Left ventricle myocardium inferior (tissue), 1 donor: ENCODE data around the gene EXOC1. TPM values are rescaled to one million over a fixed set of nuclear protein-coding genes. Genes with fewer than 3 reads are reported as not detected.

ENCODE experiments used
- DNase-seq: peaks from one replicate; pipeline ENCODE4 v3.0.0-alpha.2; 2020
- H3K27ac ChIP-seq: fragments of 200-600 bp; replicated peaks from 2 replicates; pipeline ENCODE4 v1.8.0; 2021
- H3K27me3 ChIP-seq: fragments of 200-600 bp; 2 replicates; pipeline ENCODE4 v1.8.0; 2021; ENCODE audit warnings: low read depth
- H3K36me3 ChIP-seq: fragments of 200-600 bp; 2 replicates; pipeline ENCODE4 v1.8.0; 2021
- H3K4me1 ChIP-seq: fragments of 200-600 bp; 2 replicates; pipeline ENCODE4 v1.8.0; 2021
- H3K4me3 ChIP-seq: fragments of 200-600 bp; 2 replicates; pipeline ENCODE4 v1.8.0; 2021; ENCODE audit warnings: mild to moderate bottlenecking, moderate library complexity
- H3K9me3 ChIP-seq: fragments of 200-600 bp; replicated peaks from 2 replicates; pipeline ENCODE4 v1.8.0; 2021
- CTCF ChIP-seq: fragments of 200-600 bp; IDR thresholded peaks from 2 replicates; pipeline ENCODE4 v1.8.0; 2021; ENCODE audit warnings: antibody characterized with exemption, mild to moderate bottlenecking, borderline replicate concordance
- intact Hi-C: fragments of 100-400 bp; cut with micrococcal nuclease; formaldehyde crosslinking; loops from one replicate; pipeline ENCODE4 v1.11.0; 2022
- total RNA-seq: library from RNA; stranded (reverse); fragmentation: NEBNext Ultra II Directional; extraction: Animal tissue kit (Norgen Biotek cat#: 25700); gene quantifications from one replicate; pipeline ENCODE4 v1.2.1, GENCODE V29; 2021
- donor health status: DM: no; HTN: yes; CAD: no; lungs with severe emphysema.

EXOC1 gene
- total RNA-seq, 1 donor from 2014 or later = 20.3 TPM

GRCh38 chr4:55866290-55866907 lies 13.0 kb downstream of the EXOC1 start:
- no peak overlapping the region for H3K4me3 ChIP-seq

GRCh38 chr4:55866973-55867574 lies 13.6 kb downstream of the EXOC1 start:
- TF ChIP-seq CTCF = peak; percentile 91
- Histone ChIP-seq H3K4me1 (peaks cover 21% of the 10 kb centered on the region), H3K27ac (peak overlapping the region; percentile 75), H3K4me3 (no peak overlapping the region), H3K36me3 (peaks cover 65% of the 10 kb centered on the region), H3K9me3 (no peaks in the 10 kb centered on the region), H3K27me3 (no peaks in the 10 kb centered on the region)
- DNase-seq = no peak
- intact Hi-C loops = no loop called here

More at GRCh38 chr4:55866290-55866907, 13.0 kb downstream of the EXOC1 start:
- intact Hi-C loops = no loop called here
- Histone ChIP-seq H3K9me3 (no peaks in the 10 kb centered on the region), H3K36me3 (peaks cover 62% of the 10 kb centered on the region), H3K27ac (peak overlapping the region; percentile 75), H3K4me1 (peaks cover 21% of the 10 kb centered on the region), H3K27me3 (no peaks in the 10 kb centered on the region)
- no peak for TF ChIP-seq CTCF
- DNase-seq = no peak

- H3K9me3 ChIP-seq = no peaks in the 10 kb centered on the region
- H3K27me3 ChIP-seq = no peaks in the 10 kb centered on the region
- H3K4me3 ChIP-seq = no peak overlapping the region
- no peak overlapping the region for H3K27ac ChIP-seq
- no peak for TF ChIP-seq CTCF
- intact Hi-C loops = no loop called here
- H3K4me1 ChIP-seq = peaks cover 21% of the 10 kb centered on the region
- no peak for DNase-seq
- peaks cover 70% of the 10 kb centered on the region for H3K36me3 ChIP-seq
These were observed 15.2 kb downstream of the EXOC1 start for GRCh38 chr4:55868581-55869090.

- Histone ChIP-seq H3K4me1 (peaks cover 17% of the 10 kb centered on the region), H3K9me3 (no peaks in the 10 kb centered on the region), H3K4me3 (no peak overlapping the region), H3K36me3 (peaks cover 57% of the 10 kb centered on the region), H3K27ac (no peak overlapping the region), H3K27me3 (no peaks in the 10 kb centered on the region)
- TF ChIP-seq CTCF = no peak
- no peak for DNase-seq
- intact Hi-C loops = no loop called here
These were observed 17.9 kb downstream of the EXOC1 start for GRCh38 chr4:55871299-55871800.

GRCh38 chr4:55874831-55875230 lies 21.4 kb downstream of the EXOC1 start:
- Histone ChIP-seq H3K27ac (no peak overlapping the region), H3K4me1 (peaks cover 10% of the 10 kb centered on the region), H3K9me3 (no peaks in the 10 kb centered on the region), H3K27me3 (no peaks in the 10 kb centered on the region), H3K36me3 (peaks cover 65% of the 10 kb centered on the region), H3K4me3 (no peak overlapping the region)
- no peak for DNase-seq
- TF ChIP-seq CTCF = no peak
- intact Hi-C loops = no loop called here
